SH-SY5Y (cell line): ENCODE measurements around the gene RPLP1.
A peak's percentile ranks its signal among the peaks of the same experiment; 100 is the strongest.

Experiments
- GATA2 ChIP-seq: IDR thresholded peaks from 2 replicates; pipeline ENCODE4 v1.6.1; 2011; ENCODE audit warnings: mild to moderate bottlenecking, low read depth, low read length
- GATA3 ChIP-seq: IDR thresholded peaks from 2 replicates; pipeline ENCODE4 v1.6.1; 2011; ENCODE audit warnings: low read depth, mild to moderate bottlenecking, low read length, moderate library complexity

The RPLP1 gene

DNA sequence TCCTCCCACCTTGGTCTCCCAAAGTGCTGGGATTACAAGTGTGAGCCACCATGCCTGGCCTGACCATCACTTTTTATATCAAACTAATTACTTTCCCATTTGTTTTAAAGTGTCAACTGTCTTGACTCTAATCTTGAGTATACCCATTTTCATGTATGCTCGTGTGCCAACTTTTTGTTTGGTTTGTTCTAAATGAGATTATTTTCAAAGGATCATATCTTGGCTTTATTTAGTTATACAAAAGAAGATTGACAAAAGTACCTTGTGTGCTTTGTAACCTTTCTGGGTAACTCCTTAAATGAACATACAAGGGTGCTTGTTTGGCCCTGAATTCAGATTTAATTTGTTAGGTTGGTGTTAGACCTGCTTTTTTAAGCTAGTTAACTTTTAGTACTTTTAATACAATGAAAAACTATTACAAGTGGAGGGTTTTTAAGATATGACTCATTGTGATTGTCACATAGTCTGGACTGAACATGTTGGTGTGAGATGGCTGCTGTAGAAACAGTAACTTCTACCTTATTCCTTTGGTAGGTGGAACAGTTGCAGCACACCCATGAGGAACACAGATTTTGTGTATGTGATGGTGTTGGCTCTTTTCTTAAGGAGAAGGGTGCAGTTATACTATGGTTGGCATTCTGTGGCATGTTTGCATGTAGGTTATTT lies 27.7 kb upstream of the RPLP1 start:
- TF ChIP-seq GATA3 = no peak
- no peak for TF ChIP-seq GATA2

DNA sequence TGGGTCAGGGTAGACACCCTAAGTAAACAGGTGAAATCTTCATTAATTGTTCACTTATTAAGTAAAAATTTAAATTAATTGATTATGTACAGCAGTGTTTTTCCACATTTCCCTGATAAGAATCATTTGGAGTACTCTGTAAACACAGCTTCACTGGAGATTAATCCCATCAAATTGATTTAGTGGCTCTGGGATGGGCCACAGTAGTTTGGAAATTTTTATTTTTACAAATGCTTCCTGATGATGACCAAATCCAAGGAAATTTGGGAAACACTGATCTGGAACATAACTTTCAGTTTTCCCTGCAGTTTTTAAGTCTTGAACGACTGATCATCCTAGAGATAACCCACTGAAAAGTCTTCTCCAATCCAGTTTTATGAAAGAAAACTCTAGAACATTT lies 18.8 kb upstream of the RPLP1 start:
- TF ChIP-seq GATA2 (no peak), GATA3 (no peak)

DNA sequence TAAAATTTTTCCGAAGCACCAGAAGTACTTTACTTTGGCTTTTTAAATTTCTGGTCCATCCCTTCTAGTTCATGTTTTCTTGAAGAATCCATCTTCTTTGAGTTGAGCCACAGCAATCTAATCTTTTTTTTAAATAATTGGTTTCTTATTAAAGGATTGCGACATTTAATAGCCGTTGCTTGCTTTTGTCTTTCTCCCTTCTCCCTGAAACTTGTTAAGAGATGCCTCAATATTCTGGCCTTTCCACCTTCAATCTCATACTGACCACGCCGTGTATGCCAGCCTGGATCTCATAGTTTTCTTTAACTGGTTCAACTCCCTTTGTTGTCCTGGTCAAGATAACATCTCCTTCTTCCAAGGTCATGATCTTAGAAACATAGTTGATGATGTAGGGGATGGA lies 18.4 kb upstream of the RPLP1 start:
- TF ChIP-seq GATA3 (no peak), GATA2 (no peak)

DNA sequence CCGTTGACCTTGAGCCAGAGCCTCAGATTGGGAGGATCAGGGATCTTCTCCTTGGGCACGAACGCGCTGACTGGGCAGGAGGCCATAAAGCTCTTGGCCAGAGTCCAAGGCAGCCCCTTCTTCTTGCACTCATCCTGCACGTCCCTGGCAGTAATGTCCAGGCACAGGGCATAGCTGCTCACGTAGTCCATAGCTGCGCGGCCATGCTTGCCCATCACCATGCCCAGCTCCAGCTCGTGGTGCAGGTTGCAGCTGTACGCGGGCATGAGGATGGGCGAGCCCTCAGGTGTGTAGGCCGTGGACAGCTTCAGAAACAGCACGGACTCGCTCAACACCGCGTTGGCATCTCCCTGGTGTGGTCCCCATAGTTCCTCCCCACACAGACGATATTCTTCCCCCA lies 17.9 kb upstream of the RPLP1 start:
- TF ChIP-seq GATA2 = no peak
- no peak for TF ChIP-seq GATA3

DNA sequence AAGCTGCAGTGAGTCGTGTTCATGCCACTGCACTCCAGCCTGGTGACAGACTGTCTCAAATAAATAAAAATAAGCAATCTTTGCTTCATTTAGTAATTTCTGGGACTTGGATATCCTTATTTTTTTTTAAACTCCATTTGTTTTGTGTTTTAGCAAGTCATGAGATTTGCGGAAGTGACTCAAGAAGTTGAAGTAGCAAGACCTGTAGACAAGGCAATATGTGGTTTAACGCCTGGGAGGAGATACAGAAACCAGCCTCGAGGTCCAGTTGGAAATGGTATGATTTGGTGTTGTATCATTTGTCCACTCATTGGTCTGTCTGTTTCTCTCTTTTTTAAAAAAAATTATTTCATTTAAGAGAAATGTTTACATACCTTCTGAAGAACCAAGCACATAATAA lies 16.6 kb upstream of the RPLP1 start:
- no peak for TF ChIP-seq GATA3

DNA sequence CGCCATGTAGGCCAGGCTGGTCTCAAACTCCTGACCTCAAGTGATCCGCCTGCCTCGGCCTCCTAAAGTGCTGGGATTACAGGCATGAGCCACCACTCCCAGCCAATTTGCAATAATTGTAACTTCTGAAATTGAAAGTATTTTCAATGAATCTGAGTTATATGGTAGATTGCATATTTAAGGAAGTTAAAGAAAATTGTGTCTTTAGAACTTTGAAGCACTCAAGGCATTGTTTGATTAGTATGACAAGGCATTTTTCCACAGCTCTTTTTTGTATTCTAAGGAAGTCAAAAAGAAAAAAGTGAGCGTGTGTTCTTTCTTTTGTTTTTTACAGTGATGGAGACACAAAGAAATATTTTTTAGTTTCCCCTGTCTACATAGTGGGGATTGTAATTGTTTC lies 15.7 kb upstream of the RPLP1 start:
- TF ChIP-seq GATA2 (no peak), GATA3 (no peak)

DNA sequence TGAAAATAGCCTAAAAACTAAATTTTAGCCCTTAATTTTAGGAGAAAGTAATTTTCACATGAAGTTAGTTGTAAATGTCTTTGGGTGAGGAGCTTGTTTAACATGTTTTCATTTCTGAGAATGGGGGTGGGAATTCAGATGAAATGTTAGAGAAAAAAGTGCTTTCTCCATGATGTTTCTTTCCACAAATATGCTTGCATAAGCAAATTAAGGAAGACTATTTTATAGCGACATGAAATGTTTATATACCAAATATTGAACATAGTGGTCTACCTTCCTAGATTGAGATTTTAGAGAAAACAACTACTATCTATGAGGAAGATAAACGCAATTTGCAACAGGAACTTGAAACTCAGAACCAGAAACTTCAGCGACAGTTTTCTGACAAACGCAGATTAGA lies 13.0 kb upstream of the RPLP1 start:
- no peak for TF ChIP-seq GATA2
- TF ChIP-seq GATA3 = no peak

DNA sequence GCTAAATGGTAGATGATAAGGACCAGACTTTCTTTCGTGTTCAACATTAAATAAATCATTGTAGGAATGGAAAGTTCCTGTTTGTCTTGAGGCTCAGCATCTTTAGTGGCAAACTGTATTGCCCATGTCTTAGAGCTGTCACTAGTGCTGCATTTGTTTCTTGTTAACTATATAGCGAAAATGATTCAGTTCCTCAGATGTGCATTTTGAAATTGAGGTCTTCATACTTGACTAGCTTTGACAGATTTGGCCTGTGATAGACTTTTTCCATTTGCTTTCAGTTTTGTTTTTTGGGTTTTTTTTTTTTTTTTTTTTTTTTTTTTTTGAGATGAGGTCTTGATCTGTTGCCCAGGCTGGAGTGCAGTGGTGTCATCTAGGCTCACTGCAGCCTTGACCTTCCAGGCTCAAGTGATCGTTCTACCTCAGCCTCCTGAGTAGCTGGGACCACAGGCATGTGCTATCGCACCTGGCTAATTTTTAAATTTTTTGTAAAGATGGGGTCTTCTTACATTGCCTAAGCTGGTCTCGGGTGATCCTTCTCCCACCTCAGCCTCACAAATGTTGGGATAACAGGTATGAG lies 9.5 kb upstream of the RPLP1 start:
- no peak for TF ChIP-seq GATA3
- no peak for TF ChIP-seq GATA2

DNA sequence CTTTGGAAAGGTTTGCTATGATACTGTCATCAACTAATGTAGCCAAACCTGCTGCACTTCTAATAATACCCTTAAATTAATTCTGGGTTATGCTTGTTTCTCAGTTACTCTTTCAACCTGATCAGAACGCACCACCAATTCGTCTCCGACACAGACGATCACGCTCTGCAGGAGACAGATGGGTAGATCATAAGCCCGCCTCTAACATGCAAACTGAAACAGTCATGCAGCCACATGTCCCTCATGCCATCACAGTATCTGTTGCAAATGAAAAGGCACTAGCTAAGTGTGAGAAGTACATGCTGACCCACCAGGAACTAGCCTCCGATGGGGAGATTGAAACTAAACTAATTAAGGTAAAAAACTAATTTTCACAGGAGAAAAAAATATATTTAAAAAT lies 7.9 kb upstream of the RPLP1 start:
- no peak for TF ChIP-seq GATA2
- no peak for TF ChIP-seq GATA3

DNA sequence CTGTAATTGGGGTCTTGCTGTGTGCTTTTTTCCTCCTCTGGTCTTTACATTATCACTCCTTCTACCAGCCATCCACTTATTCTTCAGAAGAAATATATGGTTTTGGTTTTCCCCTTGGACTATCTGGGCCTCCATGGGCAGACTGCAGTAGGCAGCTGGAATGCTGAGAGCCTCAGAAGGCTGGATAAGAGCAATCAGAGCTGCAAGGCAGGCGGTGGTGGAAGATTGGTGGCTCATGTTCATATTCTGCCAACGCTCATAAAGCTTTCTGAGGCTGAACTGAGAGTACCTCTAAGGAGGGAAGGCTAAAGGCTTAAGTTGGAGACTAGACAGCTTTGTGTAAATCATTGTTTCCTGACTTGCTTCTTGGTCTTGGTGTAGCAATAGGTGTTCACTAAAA lies 5.7 kb upstream of the RPLP1 start:
- no peak for TF ChIP-seq GATA3
- TF ChIP-seq GATA2 = no peak

DNA sequence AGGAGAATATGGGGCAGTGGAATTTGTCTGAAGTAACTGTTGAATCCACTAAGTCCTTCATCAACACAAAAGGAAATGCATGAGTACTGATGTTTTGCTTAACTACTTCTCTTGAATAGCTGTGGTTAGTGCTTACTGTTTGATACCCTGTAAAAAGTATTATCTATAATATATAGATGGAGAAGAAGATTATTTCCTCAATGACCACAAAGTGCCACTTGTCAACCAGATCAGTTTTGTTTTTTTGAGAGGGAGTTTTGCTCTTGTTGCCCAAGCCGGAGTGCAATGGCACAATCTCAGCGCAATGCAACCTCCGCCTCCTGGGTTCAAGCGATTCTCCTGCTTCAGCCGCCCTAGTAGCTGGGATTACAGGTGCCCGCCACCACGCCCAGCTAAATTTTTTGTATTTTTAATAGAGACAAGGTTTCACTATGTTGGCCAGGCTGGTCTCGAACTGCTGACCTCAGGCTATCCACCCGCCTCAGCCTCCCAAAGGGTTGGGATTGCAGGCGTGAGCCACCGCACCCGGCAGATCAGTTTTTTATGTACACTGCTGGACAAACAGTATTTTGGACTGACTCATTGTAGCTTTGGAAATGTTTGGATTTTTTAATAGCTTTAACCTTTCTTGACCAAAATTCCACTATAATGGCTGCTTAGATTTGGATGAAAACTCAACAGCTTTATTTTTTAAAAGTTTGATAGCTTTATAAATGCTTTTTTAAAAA lies 1.5 kb upstream of the RPLP1 start:
- TF ChIP-seq GATA2 (no peak), GATA3 (no peak)

DNA sequence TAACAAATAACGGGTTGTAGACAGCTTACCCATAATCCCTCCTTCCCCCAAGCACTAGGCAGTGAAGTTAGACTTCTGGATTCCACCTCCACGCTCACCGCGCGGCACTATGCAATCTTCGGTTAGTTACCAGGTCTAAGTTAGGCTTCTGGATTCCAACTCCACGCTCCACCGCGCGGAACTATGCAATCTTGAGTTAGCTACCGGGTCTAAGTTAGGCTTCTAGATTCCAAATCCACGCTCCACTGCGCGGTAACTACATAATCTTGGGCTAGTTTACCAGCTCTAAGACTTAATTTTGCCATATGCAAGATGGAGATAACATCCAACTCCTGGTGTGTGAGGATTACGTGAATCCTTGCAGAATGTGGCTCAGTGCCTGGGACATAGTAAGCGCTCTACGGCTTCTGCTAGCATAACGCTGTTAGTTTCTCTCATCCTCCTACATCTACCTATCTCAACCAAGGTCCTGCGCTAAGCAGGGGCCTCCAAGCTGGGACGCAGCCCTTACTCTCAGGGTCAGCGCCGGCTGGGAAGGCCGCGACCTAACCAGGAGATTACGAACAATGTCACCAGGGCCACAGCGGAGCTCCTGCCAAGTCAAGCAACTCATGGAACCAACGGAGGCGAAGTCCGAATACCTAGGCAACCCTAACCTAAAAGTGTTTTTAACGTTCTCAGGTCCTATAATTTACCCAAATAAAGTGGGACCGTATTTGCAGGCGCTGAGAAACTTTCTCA lies 497 bp upstream of the RPLP1 start:
- TF ChIP-seq GATA2 = peak; percentile 25; the same call in 1 of the 2 replicates
- TF ChIP-seq GATA3 = no peak

DNA sequence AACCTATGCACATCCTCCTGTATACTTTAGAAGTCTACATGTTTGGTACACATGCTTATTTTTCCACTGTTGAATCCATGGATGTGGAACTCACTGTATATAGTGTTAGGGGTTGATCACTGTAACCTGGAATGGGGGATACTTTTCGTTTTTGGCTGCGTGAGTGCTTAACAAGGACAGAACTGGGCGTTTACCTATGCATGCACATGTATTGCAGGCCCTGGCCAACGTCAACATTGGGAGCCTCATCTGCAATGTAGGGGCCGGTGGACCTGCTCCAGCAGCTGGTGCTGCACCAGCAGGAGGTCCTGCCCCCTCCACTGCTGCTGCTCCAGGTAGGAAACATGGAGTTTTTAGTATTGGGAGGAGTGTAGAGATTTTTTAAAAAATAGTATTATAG lies 2.3 kb downstream of the RPLP1 start:
- TF ChIP-seq GATA2 = no peak
- no peak for TF ChIP-seq GATA3
